LHCN-M2 (cell line): ENCODE results near the gene NDST1. TPM values are rescaled to one million over a fixed set of nuclear protein-coding genes. Genes with fewer than 3 reads are reported as not detected.

Source experiments
- DNase-seq: peaks from one replicate; pipeline ENCODE4 v3.0.0-alpha.2; 2012; ENCODE audit warnings: low read depth
- total RNA-seq: library from RNA; depleted of rRNA; stranded (reverse); fragments of >200 nt; gene quantifications from 2 replicates; pipeline ENCODE4 v1.2.3, GENCODE V29; 2014

NDST1 gene
- total RNA-seq, 1 experiment from 2014 or later = 78.6 TPM

DNA sequence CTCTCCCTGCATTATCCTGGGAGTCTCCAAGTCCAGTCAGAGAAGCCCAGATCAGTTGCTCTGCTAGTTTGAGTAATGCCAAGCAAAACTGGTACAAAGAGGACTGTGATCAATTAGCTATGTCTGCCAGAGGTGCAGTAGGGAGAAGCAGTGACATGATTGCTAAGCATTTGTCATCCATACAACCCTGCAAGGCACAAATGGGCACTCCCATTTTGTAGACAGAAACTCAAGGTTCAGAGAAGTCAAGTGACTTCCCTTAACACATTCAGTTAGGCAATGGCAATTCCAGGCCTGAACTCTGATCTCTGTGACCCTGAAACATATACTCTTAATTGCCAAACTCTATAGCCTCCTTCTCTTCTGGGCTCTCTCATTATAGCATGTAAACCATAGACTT is 34.0 kb downstream of the NDST1 start:
- no peak for DNase-seq

DNA sequence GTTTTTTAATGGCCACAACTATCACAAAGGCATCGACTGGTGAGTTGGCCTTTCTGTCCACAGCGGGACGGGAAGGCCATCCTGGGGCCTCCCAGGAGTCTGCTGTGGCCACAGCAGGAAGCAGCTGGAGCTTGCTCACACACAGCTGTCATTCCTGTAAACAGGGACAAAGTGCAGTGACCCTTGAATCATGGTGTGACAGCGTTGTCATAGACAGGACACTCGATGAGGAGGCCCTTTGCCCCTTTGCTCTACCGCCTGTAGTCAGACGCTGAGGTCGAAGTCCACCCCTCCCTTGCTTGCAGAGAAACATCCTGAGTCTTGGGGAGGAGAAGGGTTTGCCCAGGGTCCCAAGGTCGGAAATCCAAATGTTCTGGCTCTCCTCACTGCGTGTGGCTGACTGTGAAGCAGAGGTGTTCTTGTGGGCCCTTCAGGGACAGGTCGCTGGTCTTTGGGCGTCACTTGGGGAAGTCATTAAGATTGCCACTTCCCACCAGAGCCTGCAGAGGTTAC is 35.1 kb downstream of the NDST1 start:
- DNase-seq = peak; percentile 15

- peak; percentile 67 for DNase-seq
These were observed 36.8 kb downstream of the NDST1 start for GRCh38 chr5:150544611-150545219.

DNA sequence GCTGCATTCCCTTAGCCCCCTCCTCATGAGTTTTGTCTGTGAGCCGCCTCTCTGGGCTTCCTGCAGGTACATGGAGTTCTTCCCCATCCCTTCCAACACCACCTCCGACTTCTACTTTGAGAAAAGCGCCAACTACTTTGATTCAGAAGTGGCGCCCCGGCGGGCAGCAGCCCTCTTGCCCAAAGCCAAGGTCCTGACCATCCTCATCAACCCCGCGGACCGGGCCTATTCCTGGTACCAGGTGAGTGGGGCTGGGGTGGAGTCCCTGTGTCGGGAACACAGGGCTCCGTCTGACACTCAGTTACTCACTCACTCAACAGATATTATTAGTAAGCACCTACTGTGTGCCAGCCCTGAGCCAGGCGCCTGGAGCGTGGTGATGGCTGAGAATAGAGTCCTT is 37.3 kb downstream of the NDST1 start:
- no peak for DNase-seq

DNA sequence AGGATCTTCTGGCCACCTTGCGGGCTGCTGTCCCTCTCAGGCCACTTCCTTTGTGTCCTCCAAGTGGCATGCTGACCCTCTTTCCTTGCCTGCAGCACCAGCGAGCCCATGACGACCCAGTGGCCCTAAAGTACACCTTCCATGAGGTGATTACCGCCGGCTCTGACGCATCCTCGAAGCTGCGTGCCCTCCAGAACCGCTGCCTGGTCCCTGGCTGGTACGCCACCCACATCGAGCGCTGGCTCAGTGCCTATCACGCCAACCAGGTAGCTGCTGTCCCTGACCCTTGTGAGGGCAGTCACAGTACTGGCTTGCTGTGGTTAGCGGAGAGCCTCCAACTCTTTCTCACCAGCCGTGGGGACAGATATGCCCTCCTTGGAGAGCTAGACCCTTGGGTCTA is 40.2 kb downstream of the NDST1 start:
- no peak for DNase-seq

GRCh38 chr5:150549735-150550134 is 41.8 kb downstream of the NDST1 start:
- DNase-seq = no peak

- DNase-seq = no peak
These were observed 42.4 kb downstream of the NDST1 start for GRCh38 chr5:150550286-150550685.

GRCh38 chr5:150551066-150551465 is 43.1 kb downstream of the NDST1 start:
- DNase-seq = no peak

- no peak for DNase-seq
These were observed 45.5 kb downstream of the NDST1 start for GRCh38 chr5:150553402-150553801.

DNA sequence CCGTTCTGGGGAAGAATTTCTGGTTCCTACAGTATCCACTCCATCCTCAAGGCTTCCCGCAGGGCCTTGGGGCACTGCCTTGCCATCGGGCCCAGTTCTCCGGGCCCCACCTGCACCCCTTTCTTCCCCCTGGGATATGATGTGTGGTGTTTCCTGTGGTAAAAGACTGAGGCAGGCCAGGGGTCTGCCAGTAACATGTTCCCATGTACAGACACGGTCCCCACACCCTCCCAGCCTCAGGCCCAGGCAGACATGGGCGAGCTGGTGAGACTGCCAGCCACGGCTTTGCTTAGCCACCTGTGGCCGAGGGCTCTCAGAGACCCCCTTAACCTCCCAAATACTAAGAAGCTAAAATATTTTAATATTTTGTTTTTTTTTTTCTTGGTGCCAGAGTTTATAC is 46.0 kb downstream of the NDST1 start:
- no peak for DNase-seq

GRCh38 chr5:150554857-150555256 is 46.9 kb downstream of the NDST1 start:
- no peak for DNase-seq

- DNase-seq = no peak
These were observed 48.2 kb downstream of the NDST1 start for GRCh38 chr5:150556106-150556505.

- no peak for DNase-seq
These were observed 49.1 kb downstream of the NDST1 start for GRCh38 chr5:150556859-150557508.

- DNase-seq = no peak
These were observed 49.6 kb downstream of the NDST1 start for GRCh38 chr5:150557509-150557872.

DNA sequence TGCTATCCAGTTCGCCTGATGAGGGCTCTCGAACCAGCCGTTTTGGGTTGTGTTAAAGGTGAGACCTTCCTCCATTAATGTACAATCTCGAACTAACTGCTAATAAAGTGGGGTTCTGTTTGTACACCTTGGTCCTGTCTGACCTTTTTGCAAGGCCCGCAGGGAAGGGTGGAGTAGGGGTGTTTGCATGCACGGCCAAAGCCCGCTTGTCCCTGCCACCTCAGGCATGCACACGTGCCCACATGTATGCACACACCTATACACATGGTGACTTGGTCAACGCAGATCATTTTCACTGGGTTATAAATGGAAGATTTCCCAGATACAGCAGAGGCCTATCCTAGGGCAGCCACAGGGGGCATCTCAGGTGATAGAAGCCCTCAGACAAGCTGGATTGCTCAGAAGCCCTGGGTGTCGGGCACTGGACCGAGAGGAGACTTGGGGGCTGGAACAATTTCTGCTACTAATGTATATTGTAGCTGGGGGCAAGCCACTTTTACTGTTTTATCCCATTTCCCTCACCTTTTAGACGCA is 50.2 kb downstream of the NDST1 start:
- DNase-seq = no peak

DNA sequence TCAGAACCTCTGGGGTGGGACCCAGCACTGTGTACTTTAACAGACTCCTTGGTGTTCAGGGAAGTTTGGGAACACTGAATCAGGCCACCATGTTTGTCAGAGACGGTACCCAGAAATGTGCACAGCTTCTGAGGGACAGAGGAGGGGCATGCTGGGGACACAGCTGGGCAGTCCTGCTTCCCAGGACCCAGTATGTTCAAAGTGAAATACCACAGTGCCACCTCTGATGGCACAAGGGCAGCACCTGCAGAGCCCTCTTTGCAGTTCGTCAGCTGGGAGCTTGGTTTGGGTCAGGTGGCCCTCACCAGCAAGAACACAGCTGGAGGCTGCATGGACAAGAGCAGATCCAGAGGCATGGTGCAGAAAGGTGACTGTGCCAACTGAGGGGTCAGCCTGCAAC is 51.2 kb downstream of the NDST1 start:
- DNase-seq = no peak

- no peak for DNase-seq
These were observed 51.8 kb downstream of the NDST1 start for GRCh38 chr5:150559701-150560100.

DNA sequence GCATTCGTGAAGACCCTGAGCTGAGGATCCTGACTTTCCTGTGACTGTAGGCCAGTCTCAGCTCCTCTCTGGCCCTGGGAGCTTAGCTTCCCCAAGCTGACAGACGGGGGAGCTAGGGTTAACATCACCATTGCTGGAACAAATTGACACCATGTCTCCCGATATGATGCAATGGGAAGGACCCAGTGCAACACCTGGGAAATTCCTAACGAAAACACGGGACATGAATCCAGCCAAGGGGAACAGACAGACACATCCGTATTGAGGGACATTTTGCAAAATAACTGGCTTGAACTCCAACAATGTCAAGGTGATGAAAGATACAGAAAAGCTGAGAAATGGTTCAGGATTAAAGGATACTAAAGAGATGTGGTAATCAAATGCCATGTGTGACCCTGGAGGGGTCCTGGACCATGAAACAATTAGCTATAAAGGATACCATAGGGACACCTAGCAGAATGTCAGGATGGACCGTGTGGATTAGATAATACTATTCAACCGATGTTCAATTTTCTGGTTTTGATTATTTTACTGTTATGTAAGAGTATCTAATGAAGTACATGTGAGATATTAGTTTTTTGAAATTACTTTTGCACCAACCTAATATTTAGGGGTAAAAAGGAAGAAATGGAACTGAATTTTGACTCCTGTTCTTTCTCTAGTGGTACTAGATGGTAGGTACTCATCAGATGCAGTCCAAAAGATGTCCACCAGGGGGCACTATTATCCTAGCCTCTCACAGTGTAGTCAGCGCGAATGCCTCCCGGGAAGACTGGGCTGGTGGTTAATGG is 52.7 kb downstream of the NDST1 start:
- DNase-seq = peak; percentile 81

GRCh38 chr5:150561192-150561512 is 53.2 kb downstream of the NDST1 start:
- DNase-seq = no peak

DNA sequence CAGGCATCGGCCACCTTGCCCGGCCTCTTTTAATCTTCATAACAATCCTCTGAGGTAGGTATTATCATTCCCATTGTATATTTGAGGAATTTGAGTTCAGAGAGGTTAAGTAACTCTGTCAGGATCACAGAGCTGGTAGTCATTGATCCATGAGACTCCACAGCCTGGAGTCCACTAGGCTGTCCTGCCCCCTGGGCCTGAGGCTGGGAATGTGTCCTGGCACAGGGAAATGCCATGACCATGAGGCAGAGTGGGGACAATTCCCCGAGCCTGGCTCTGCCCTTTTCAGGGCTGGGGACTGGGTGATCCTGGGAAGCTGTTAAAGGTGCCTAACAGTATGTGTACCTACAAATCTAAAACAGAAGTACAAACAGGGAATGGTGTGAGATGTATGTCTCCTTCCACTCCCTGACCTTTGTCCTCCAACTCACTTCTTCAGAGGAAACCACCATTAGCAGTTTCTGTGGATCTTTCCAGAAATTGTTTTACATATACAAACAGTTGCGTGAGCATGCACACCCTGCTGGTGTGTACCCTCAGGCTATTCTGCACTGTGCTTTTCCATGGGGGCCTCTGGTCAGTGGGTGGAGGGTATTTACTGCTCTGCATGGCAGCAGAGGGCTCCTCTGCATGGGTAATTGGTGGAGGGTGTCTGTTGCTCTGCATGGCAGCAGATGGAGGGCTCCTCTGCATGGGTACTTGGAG is 53.8 kb downstream of the NDST1 start:
- DNase-seq = no peak

DNA sequence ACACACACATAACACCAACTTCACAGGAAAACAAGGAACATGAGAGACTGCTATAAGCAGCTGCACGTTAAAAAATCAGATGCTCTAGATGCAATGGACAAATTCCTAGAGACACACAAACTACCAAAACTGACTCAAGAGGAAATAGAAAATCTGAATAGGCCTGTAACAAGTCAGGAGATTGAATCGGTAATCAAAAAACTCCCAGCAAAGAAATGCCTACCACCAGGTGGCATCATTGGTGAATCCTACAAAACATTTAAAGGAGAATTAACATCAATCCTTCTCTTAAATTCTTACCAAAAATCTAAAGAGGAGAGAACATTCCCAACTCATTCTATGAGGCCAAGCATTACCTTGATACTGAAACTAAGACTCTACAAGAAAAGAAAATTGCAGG is 54.9 kb downstream of the NDST1 start:
- DNase-seq = peak; percentile 61

GRCh38 chr5:150565868-150566267 is 57.9 kb downstream of the NDST1 start:
- no peak for DNase-seq
